Progenitor cell of endocrine pancreas (in vitro differentiated cells): Measurements from ENCODE around the gene KRT23. TPM values are rescaled to one million over a fixed set of nuclear protein-coding genes. Genes with fewer than 3 reads are reported as not detected.

ENCODE experiments used
- DNase-seq: peaks from one replicate; pipeline ENCODE4 v3.0.0; 2021; ENCODE audit warnings: low spot score; ENCODE audit not compliant: unreplicated experiment
- H3K27ac Mint-ChIP-seq: 2 replicates; pipeline ENCODE4 v1.8.0; 2021; ENCODE audit warnings: mild to moderate bottlenecking, moderate library complexity, mixed read lengths
- H3K27me3 Mint-ChIP-seq: 2 replicates; pipeline ENCODE4 v1.8.0; 2021; ENCODE audit warnings: mixed read lengths
- H3K36me3 Mint-ChIP-seq: 2 replicates; pipeline ENCODE4 v1.8.0; 2022; ENCODE audit warnings: mixed read lengths; ENCODE audit not compliant: insufficient read depth
- H3K4me1 Mint-ChIP-seq: 2 replicates; pipeline ENCODE4 v1.8.0; 2021; ENCODE audit warnings: low read depth, mixed read lengths
- H3K4me3 Mint-ChIP-seq: 2 replicates; pipeline ENCODE4 v1.8.0; 2021; ENCODE audit warnings: low read depth, mild to moderate bottlenecking, moderate library complexity, mixed read lengths
- H3K9me3 Mint-ChIP-seq: 2 replicates; pipeline ENCODE4 v1.8.0; 2021; ENCODE audit warnings: low read depth, mixed read lengths
- CTCF ChIP-seq: fragments of 200-600 bp; sonication (generic); IDR thresholded peaks from one replicate; pipeline ENCODE4 v1.5.0; 2021; ENCODE audit warnings: antibody characterized with exemption, mild to moderate bottlenecking; ENCODE audit not compliant: unreplicated experiment
- total RNA-seq: library from RNA; stranded (reverse); gene quantifications from 2 replicates; pipeline ENCODE4 v1.2.1, GENCODE V29; 2021

The KRT23 gene
- total RNA-seq, 1 donor from 2014 or later, result 2.1 TPM

- TF ChIP-seq CTCF, result no peak
- Mint-ChIP-seq H3K4me3 (no peak overlapping the region), H3K4me1 (peaks cover 4% of the 10 kb centered on the region)
These were observed 23.2 kb downstream of the KRT23 start for GRCh38 chr17:40914075-40914855.

GRCh38 chr17:40912486-40913210, 24.8 kb downstream of the KRT23 start:
- H3K27ac Mint-ChIP-seq, result no peak overlapping the region
- no peaks in the 10 kb centered on the region for H3K27me3 Mint-ChIP-seq
- peaks cover 4% of the 10 kb centered on the region for H3K4me1 Mint-ChIP-seq
- no peaks in the 10 kb centered on the region for H3K9me3 Mint-ChIP-seq
- DNase-seq, result no peak
- no peak for TF ChIP-seq CTCF
- no peak overlapping the region for H3K4me3 Mint-ChIP-seq
- H3K36me3 Mint-ChIP-seq, result no peaks in the 10 kb centered on the region

More at GRCh38 chr17:40914075-40914855, 23.2 kb downstream of the KRT23 start:
- no peak for DNase-seq
- no peaks in the 10 kb centered on the region for H3K36me3 Mint-ChIP-seq
- no peaks in the 10 kb centered on the region for H3K27me3 Mint-ChIP-seq
- no peak overlapping the region for H3K27ac Mint-ChIP-seq
- H3K9me3 Mint-ChIP-seq, result no peaks in the 10 kb centered on the region

- Mint-ChIP-seq H3K36me3 (no peaks in the 10 kb centered on the region), H3K27ac (no peak overlapping the region), H3K4me3 (no peak overlapping the region), H3K9me3 (no peaks in the 10 kb centered on the region), H3K27me3 (no peaks in the 10 kb centered on the region), H3K4me1 (peaks cover 4% of the 10 kb centered on the region)
- TF ChIP-seq CTCF, result no peak
- no peak for DNase-seq
These were observed 27.0 kb downstream of the KRT23 start for GRCh38 chr17:40910441-40910841.

GRCh38 chr17:40909755-40910154, 27.7 kb downstream of the KRT23 start:
- Mint-ChIP-seq H3K4me1 (peaks cover 4% of the 10 kb centered on the region), H3K27ac (no peak overlapping the region), H3K4me3 (no peak overlapping the region)

More at GRCh38 chr17:40909755-40910154, 27.7 kb downstream of the KRT23 start:
- no peaks in the 10 kb centered on the region for H3K9me3 Mint-ChIP-seq
- DNase-seq, result no peak
- H3K36me3 Mint-ChIP-seq, result no peaks in the 10 kb centered on the region
- TF ChIP-seq CTCF, result no peak
- H3K27me3 Mint-ChIP-seq, result no peaks in the 10 kb centered on the region
